Liver (tissue), 9 donors: ENCODE measurements around the gene SORCS2. TPM values are rescaled to one million over a fixed set of nuclear protein-coding genes. Genes with fewer than 3 reads are reported as not detected.

Experiments used
- DNase-seq: peaks from one replicate; pipeline ENCODE4 v3.0.0-alpha.2; 2017; ENCODE audit warnings: low spot score
- H3K27ac ChIP-seq, 2 donors: one replicate each; pipeline ENCODE4 v1.7.0; 2013; ENCODE audit warnings: inconsistent platforms in 2 of 2, low read length in 2 of 2, control low read depth in 1 of 2, low read depth in 1 of 2, mild to moderate bottlenecking in 1 of 2
- H3K27me3 ChIP-seq, 4 donors: one replicate each; pipeline versions ENCODE4 v1.6.1 to v1.7.0; 2013; ENCODE audit warnings: low read length in 3 of 4, inconsistent platforms in 1 of 4, mild to moderate bottlenecking in 1 of 4, moderate library complexity in 1 of 4; ENCODE audit not compliant: control insufficient read depth in 4 of 4, insufficient read depth in 4 of 4
- H3K36me3 ChIP-seq, 4 donors: one replicate each; pipeline versions ENCODE4 v1.6.1 to v1.7.0; 2013; ENCODE audit warnings: low read length in 3 of 4, mild to moderate bottlenecking in 3 of 4, low read depth in 1 of 4, moderate library complexity in 1 of 4; ENCODE audit not compliant: control insufficient read depth in 4 of 4, insufficient read depth in 3 of 4
- H3K4me1 ChIP-seq, 4 donors: one replicate each; pipeline versions ENCODE4 v1.6.1 to v1.7.0; 2013; ENCODE audit warnings: low read length in 3 of 4, mild to moderate bottlenecking in 3 of 4, moderate library complexity in 1 of 4; ENCODE audit not compliant: control insufficient read depth in 4 of 4, insufficient read depth in 4 of 4
- H3K4me3 ChIP-seq, 3 donors: one replicate each; pipeline versions ENCODE4 v1.6.1 to v1.7.0; 2013; ENCODE audit warnings: low read length in 3 of 3, control low read depth in 1 of 3, low read depth in 1 of 3, mild to moderate bottlenecking in 1 of 3
- H3K9ac ChIP-seq, 2 donors: one replicate each; pipeline ENCODE4 v1.7.0; 2013; ENCODE audit warnings: low read length in 2 of 2, mild to moderate bottlenecking in 2 of 2, moderate library complexity in 2 of 2, control low read depth in 1 of 2, low read depth in 1 of 2
- H3K9me3 ChIP-seq, 4 donors: one replicate each; pipeline versions ENCODE4 v1.6.1 to v1.7.0; 2013; ENCODE audit warnings: low read length in 3 of 4; ENCODE audit not compliant: control insufficient read depth in 4 of 4
- EGR1 ChIP-seq, 2 donors: IDR thresholded peaks; 2 replicates each; pipeline ENCODE4 v1.6.1; 2016 to 2018; ENCODE audit warnings: antibody characterized with exemption in 2 of 2, low read depth in 2 of 2
- FOXA1 ChIP-seq: IDR thresholded peaks from 2 replicates; pipeline ENCODE4 v1.6.1; 2016; ENCODE audit warnings: antibody characterized with exemption
- FOXA2 ChIP-seq: IDR thresholded peaks from 2 replicates; pipeline ENCODE4 v1.6.1; 2016; ENCODE audit warnings: antibody characterized with exemption
- GABPA ChIP-seq, 2 donors: IDR thresholded peaks in 1 of 2; conservative IDR thresholded peaks in 1 of 2; 2 replicates each; pipeline ENCODE4 v1.6.1; 2016; ENCODE audit warnings: antibody characterized with exemption in 2 of 2, mild to moderate bottlenecking in 1 of 2, moderate library complexity in 1 of 2
- HNF4A ChIP-seq, 2 donors: conservative IDR thresholded peaks; 2 replicates each; pipeline ENCODE4 v1.6.1; 2016; ENCODE audit warnings: antibody characterized with exemption in 2 of 2, mild to moderate bottlenecking in 2 of 2
- HNF4G ChIP-seq: IDR thresholded peaks from 2 replicates; pipeline ENCODE4 v1.6.1; 2016; ENCODE audit warnings: antibody characterized with exemption
- JUND ChIP-seq, 2 donors: IDR thresholded peaks; 2 replicates each; pipeline ENCODE4 v1.6.1; 2016; ENCODE audit warnings: antibody characterized with exemption in 2 of 2
- NR2F2 ChIP-seq: IDR thresholded peaks from 2 replicates; pipeline ENCODE4 v1.6.1; 2016; ENCODE audit warnings: antibody characterized with exemption
- RAD21 ChIP-seq, 2 donors: IDR thresholded peaks; 2 replicates each; pipeline ENCODE4 v1.6.1; 2016; ENCODE audit warnings: antibody characterized with exemption in 2 of 2, mild to moderate bottlenecking in 2 of 2
- RXRA ChIP-seq, 2 donors: IDR thresholded peaks; 2 replicates each; pipeline ENCODE4 v1.6.1; 2017 to 2018; ENCODE audit warnings: antibody characterized with exemption in 2 of 2, mild to moderate bottlenecking in 1 of 2
- SP1 ChIP-seq: IDR thresholded peaks from 2 replicates; pipeline ENCODE4 v1.6.1; 2018; ENCODE audit warnings: antibody characterized with exemption, mild to moderate bottlenecking
- TAF1 ChIP-seq: conservative IDR thresholded peaks from 2 replicates; pipeline ENCODE4 v1.6.1; 2016; ENCODE audit warnings: antibody characterized with exemption, mild to moderate bottlenecking
- YY1 ChIP-seq: IDR thresholded peaks from 2 replicates; pipeline ENCODE4 v1.6.1; 2016; ENCODE audit warnings: antibody characterized with exemption, mild to moderate bottlenecking
- WGBS: extraction: QIAGEN DNeasy Blood & Tissue Kit; methylation state at CpG from one replicate; pipeline ENCODE4 v1.1.7; 2013; 5-methylcytosine and 5-hydroxymethylcytosine counted together
- polyA plus RNA-seq, 2 donors: library from polyadenylated mRNA; stranded (reverse) in 1 of 2; unstranded in 1 of 2; fragments of 200-250 nt in 1 of 2; fragments of >200 nt in 1 of 2; fragmentation: Nextera tagmentation in 1 of 2; extraction: Ambion mirVana in 1 of 2; gene quantifications; one replicate each; pipeline versions ENCODE4 v1.2.1 to v1.2.3, GENCODE V29; 2013 to 2015
- total RNA-seq, 2 donors: library from RNA; depleted of rRNA; stranded (reverse); fragments of >200 nt; gene quantifications; one replicate each; pipeline ENCODE4 v1.2.3, GENCODE V29; 2014
- TF ChIP-seq, protein P1 (sequence below): fragments of 150-350 bp; IDR thresholded peaks from 2 replicates; pipeline ENCODE4 v1.5.1; 2017; ENCODE audit warnings: improper control_type of control experiment, low read depth, low read length; ENCODE audit not compliant: missing input control
- TF ChIP-seq, protein P2 (sequence below): IDR thresholded peaks from 2 replicates; pipeline ENCODE4 v1.6.1; 2016; ENCODE audit warnings: antibody characterized with exemption
- TF ChIP-seq, protein P3 (sequence below): IDR thresholded peaks from 2 replicates; pipeline ENCODE4 v1.6.1; 2016; ENCODE audit warnings: antibody characterized with exemption
- TF ChIP-seq, protein P4 (sequence below): IDR thresholded peaks from 2 replicates; pipeline ENCODE4 v1.6.1; 2016; ENCODE audit warnings: antibody characterized with exemption
- TF ChIP-seq, protein P5 (sequence below): IDR thresholded peaks from 2 replicates; pipeline ENCODE4 v1.6.1; 2016; ENCODE audit warnings: antibody characterized with exemption, mild to moderate bottlenecking
- donor health status: healthy.
- donor health status: healthy.
- donor health status: healthy.
- donor health status: healthy.
- donor health status: healthy.

Gene SORCS2
- total and polyA plus RNA-seq, 4 donors = 0.10 to 1.4 (median 0.92) TPM

DNA sequence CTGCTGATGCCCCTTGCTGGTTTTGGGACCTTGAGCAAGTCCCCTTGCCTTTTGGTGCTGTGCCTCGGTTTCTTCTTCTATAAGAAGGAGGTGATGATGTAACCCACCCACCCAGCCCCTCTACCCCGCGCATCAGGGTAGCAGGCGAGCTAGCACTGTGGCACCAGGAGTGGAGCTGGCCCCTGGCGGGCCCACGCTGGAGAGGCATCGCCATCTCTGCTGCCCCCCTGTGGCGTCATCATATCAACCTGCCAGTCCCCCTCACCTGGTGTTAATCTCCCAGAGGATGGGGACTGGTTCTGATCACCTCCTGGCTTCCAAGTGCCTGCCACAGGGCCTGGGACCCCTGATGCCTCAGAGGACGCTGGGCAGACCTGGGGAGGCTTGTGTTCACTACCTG is 6.3 kb upstream of the SORCS2 start:
- Histone ChIP-seq H3K9me3 (no peaks in the 10 kb centered on the region), H3K36me3 (no peaks in the 10 kb centered on the region), H3K9ac (no peak overlapping the region), H3K27me3 (peaks cover 0 to 7% (median 1%) of the 10 kb centered on the region in 4 donors), H3K4me3 (no peak overlapping the region), H3K27ac (no peak overlapping the region), H3K4me1 (no peaks in the 10 kb centered on the region)
- WGBS = 46% methylated on average over 9 of the region's 9 CpGs
- TF ChIP-seq JUND (IDR thresholded peaks at IDR 0.05) = no peak
- TF ChIP-seq, protein P1, sequence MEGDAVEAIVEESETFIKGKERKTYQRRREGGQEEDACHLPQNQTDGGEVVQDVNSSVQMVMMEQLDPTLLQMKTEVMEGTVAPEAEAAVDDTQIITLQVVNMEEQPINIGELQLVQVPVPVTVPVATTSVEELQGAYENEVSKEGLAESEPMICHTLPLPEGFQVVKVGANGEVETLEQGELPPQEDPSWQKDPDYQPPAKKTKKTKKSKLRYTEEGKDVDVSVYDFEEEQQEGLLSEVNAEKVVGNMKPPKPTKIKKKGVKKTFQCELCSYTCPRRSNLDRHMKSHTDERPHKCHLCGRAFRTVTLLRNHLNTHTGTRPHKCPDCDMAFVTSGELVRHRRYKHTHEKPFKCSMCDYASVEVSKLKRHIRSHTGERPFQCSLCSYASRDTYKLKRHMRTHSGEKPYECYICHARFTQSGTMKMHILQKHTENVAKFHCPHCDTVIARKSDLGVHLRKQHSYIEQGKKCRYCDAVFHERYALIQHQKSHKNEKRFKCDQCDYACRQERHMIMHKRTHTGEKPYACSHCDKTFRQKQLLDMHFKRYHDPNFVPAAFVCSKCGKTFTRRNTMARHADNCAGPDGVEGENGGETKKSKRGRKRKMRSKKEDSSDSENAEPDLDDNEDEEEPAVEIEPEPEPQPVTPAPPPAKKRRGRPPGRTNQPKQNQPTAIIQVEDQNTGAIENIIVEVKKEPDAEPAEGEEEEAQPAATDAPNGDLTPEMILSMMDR = peak; percentile 28
- TF ChIP-seq RAD21 (IDR thresholded peaks at IDR 0.05) = peak in 1 of 2 donors; percentile 65
- peak; percentile 55 for DNase-seq

DNA sequence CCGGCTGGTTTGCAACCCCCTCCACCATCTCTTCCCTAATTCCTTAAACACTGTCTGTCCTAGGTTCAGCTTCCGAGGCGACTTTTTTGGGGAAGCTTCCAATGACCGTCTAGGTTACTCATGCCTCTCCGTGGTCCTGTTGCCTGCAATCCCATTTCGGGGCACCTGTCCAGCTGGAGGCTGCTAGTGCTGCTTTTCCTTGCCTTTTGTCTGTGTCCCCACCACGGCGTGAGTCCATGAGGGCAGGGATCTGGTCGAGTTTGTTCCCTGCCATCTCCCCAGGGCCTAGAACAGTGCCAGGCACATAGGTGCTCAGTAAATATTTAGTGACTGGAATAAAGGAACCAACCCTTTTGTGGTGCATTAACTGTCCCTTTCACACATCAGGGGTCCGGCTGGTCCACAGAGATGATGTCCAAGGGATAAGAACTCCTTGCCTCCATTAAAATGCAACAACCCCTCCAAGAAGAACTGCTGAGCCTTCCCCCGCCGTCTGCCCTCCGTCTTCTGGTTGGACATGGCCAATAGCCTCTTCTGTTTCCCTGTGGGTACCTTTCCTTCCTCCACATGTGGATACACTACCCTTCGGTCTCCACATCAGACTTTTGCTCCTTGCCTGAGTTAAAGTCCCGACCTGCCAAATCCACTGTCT is 5.7 kb upstream of the SORCS2 start:
- 62% methylated on average over 15 of the region's 15 CpGs for WGBS
- H3K4me1 ChIP-seq = no peaks in the 10 kb centered on the region
- DNase-seq = no peak
- H3K4me3 ChIP-seq = no peak overlapping the region
- H3K36me3 ChIP-seq = no peaks in the 10 kb centered on the region
- peaks cover 0 to 11% (median 1%) of the 10 kb centered on the region in 4 donors for H3K27me3 ChIP-seq
- no peak for TF ChIP-seq RXRA (IDR thresholded peaks at IDR 0.05)
- no peak for TF ChIP-seq GABPA (IDR thresholded peaks at IDR 0.05 in 1 of 2, conservative IDR thresholded peaks at IDR 0.05 in 1 of 2)
- TF ChIP-seq, protein P2, sequence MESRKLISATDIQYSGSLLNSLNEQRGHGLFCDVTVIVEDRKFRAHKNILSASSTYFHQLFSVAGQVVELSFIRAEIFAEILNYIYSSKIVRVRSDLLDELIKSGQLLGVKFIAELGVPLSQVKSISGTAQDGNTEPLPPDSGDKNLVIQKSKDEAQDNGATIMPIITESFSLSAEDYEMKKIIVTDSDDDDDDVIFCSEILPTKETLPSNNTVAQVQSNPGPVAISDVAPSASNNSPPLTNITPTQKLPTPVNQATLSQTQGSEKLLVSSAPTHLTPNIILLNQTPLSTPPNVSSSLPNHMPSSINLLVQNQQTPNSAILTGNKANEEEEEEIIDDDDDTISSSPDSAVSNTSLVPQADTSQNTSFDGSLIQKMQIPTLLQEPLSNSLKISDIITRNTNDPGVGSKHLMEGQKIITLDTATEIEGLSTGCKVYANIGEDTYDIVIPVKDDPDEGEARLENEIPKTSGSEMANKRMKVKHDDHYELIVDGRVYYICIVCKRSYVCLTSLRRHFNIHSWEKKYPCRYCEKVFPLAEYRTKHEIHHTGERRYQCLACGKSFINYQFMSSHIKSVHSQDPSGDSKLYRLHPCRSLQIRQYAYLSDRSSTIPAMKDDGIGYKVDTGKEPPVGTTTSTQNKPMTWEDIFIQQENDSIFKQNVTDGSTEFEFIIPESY = no peak
- TF ChIP-seq FOXA1 = no peak
- TF ChIP-seq HNF4G = no peak
- TF ChIP-seq HNF4A (conservative IDR thresholded peaks at IDR 0.05) = no peak
- no peak for TF ChIP-seq RAD21 (IDR thresholded peaks at IDR 0.05)
- TF ChIP-seq, protein P3, sequence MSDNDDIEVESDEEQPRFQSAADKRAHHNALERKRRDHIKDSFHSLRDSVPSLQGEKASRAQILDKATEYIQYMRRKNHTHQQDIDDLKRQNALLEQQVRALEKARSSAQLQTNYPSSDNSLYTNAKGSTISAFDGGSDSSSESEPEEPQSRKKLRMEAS = no peak
- TF ChIP-seq FOXA2 = no peak
- TF ChIP-seq, protein P4, sequence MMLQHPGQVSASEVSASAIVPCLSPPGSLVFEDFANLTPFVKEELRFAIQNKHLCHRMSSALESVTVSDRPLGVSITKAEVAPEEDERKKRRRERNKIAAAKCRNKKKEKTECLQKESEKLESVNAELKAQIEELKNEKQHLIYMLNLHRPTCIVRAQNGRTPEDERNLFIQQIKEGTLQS = no peak
- no peak overlapping the region for H3K27ac ChIP-seq
- no peak overlapping the region for H3K9ac ChIP-seq
- H3K9me3 ChIP-seq = no peaks in the 10 kb centered on the region

DNA sequence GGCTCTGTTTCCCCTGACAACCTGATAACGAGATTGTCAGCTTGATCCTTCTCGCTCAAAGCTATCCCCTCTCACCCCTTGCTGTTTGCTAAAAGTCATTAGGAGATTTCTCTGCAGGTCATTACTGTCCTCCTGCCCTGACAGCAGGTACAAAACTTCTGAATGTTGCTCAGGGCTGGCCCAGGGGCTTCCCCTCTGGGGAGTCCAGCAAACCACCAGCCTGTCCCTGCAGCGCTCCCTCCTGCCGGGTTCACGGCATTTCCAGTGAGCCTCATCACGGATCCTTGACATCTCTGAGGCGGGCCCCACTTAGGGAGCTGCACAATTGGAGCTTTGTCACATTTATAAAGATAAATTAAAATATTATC is 5.2 kb upstream of the SORCS2 start:
- peaks cover 0 to 11% (median 1%) of the 10 kb centered on the region in 4 donors for H3K27me3 ChIP-seq
- 52% methylated on average over 7 of the region's 7 CpGs for WGBS
- no peak for TF ChIP-seq EGR1 (IDR thresholded peaks at IDR 0.05; ENCODE audit: low read depth in 2 of 2)
- TF ChIP-seq FOXA1 = no peak
- TF ChIP-seq, protein P3 = no peak
- TF ChIP-seq RXRA (IDR thresholded peaks at IDR 0.05) = no peak
- no peak for TF ChIP-seq RAD21 (IDR thresholded peaks at IDR 0.05)
- no peak for TF ChIP-seq SP1
- no peak for TF ChIP-seq HNF4G
- TF ChIP-seq, protein P5, sequence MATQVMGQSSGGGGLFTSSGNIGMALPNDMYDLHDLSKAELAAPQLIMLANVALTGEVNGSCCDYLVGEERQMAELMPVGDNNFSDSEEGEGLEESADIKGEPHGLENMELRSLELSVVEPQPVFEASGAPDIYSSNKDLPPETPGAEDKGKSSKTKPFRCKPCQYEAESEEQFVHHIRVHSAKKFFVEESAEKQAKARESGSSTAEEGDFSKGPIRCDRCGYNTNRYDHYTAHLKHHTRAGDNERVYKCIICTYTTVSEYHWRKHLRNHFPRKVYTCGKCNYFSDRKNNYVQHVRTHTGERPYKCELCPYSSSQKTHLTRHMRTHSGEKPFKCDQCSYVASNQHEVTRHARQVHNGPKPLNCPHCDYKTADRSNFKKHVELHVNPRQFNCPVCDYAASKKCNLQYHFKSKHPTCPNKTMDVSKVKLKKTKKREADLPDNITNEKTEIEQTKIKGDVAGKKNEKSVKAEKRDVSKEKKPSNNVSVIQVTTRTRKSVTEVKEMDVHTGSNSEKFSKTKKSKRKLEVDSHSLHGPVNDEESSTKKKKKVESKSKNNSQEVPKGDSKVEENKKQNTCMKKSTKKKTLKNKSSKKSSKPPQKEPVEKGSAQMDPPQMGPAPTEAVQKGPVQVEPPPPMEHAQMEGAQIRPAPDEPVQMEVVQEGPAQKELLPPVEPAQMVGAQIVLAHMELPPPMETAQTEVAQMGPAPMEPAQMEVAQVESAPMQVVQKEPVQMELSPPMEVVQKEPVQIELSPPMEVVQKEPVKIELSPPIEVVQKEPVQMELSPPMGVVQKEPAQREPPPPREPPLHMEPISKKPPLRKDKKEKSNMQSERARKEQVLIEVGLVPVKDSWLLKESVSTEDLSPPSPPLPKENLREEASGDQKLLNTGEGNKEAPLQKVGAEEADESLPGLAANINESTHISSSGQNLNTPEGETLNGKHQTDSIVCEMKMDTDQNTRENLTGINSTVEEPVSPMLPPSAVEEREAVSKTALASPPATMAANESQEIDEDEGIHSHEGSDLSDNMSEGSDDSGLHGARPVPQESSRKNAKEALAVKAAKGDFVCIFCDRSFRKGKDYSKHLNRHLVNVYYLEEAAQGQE = no peak
- no peak for TF ChIP-seq FOXA2
- TF ChIP-seq HNF4A (conservative IDR thresholded peaks at IDR 0.05) = no peak
- no peak for TF ChIP-seq YY1
- TF ChIP-seq, protein P4 = no peak
- TF ChIP-seq GABPA (IDR thresholded peaks at IDR 0.05 in 1 of 2, conservative IDR thresholded peaks at IDR 0.05 in 1 of 2) = no peak
- TF ChIP-seq NR2F2 = no peak
- no peak for TF ChIP-seq TAF1

More for the DNA sequence above, 5.2 kb upstream of the SORCS2 start:
- Histone ChIP-seq H3K4me1 (peaks cover 0 to 2% (median under 1%) of the 10 kb centered on the region in 4 donors), H3K36me3 (no peaks in the 10 kb centered on the region), H3K9ac (no peak overlapping the region), H3K27ac (no peak overlapping the region), H3K4me3 (no peak overlapping the region), H3K9me3 (no peaks in the 10 kb centered on the region)
- no peak for DNase-seq
